Hepatocyte (in vitro differentiated cells): ENCODE results near the gene CYP11A1.

Experiments
- EZH2 ChIP-seq: fragments of 200-600 bp; sonication (generic); IDR thresholded peaks from 2 replicates; pipeline ENCODE4 v1.6.1; 2016; ENCODE audit warnings: antibody characterized with exemption, mild to moderate bottlenecking, borderline replicate concordance
- TF ChIP-seq, protein P1 (sequence below): fragments of 200-600 bp; sonication (generic); IDR thresholded peaks from 2 replicates; pipeline ENCODE4 v1.5.1; 2016; ENCODE audit warnings: antibody characterized with exemption, mild to moderate bottlenecking; ENCODE audit not compliant: poor library complexity

DNA sequence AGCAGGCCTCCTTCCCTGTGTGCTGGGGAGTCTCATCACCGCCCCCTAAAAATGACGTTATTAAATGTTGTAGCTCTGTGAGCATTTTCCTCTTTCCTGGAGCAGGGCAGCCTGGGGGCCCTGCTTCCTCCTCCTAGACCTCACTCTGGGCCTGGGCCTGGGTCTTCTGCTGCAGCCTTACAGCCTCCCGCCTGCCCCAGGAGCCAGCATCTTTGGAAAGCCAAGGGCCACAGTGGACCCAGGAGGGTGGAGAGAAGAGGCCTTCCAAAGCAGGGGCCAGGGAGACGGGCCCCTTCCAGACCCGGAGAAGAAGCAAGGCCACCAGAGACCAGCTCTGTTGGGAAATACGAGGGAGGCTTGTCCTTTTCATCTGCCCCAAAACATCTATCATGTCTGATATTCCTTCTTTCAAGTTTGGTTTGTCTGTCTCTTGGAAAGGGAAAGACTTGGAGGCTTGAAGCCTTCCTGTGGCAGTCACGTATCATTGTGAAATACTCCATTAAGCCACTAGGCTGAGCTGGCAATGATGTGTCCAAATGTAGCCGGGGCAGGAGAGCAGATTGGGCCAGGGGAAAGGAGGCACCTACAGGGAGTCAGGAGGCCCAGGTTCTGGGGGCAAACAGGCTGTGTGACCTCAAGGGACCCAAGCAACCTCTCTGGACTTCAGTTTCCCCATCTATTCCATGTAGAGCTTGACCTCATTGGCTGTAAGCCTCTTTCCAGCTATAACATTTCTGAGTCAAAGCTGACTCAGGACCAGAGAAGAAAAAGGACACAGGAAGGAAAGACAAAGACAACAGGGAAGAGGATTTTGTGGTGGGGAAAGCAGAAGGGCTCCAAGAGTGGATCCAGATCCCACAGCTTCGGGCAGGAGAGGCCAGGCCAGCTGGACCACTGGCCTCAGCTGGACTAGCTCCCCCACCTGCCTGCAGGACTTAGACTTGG, 31.1 kb downstream of the CYP11A1 start:
- no peak for TF ChIP-seq EZH2
- TF ChIP-seq, protein P1, sequence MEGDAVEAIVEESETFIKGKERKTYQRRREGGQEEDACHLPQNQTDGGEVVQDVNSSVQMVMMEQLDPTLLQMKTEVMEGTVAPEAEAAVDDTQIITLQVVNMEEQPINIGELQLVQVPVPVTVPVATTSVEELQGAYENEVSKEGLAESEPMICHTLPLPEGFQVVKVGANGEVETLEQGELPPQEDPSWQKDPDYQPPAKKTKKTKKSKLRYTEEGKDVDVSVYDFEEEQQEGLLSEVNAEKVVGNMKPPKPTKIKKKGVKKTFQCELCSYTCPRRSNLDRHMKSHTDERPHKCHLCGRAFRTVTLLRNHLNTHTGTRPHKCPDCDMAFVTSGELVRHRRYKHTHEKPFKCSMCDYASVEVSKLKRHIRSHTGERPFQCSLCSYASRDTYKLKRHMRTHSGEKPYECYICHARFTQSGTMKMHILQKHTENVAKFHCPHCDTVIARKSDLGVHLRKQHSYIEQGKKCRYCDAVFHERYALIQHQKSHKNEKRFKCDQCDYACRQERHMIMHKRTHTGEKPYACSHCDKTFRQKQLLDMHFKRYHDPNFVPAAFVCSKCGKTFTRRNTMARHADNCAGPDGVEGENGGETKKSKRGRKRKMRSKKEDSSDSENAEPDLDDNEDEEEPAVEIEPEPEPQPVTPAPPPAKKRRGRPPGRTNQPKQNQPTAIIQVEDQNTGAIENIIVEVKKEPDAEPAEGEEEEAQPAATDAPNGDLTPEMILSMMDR, result no peak
